Raji (cell line): ENCODE data around the gene C6orf52.

Experiments used
- POLR2A ChIP-seq: IDR thresholded peaks from 2 replicates; pipeline ENCODE4 v1.6.1; 2011; ENCODE audit warnings: low read depth, low read length, control low read depth; ENCODE audit not compliant: insufficient read depth

C6orf52 gene

DNA sequence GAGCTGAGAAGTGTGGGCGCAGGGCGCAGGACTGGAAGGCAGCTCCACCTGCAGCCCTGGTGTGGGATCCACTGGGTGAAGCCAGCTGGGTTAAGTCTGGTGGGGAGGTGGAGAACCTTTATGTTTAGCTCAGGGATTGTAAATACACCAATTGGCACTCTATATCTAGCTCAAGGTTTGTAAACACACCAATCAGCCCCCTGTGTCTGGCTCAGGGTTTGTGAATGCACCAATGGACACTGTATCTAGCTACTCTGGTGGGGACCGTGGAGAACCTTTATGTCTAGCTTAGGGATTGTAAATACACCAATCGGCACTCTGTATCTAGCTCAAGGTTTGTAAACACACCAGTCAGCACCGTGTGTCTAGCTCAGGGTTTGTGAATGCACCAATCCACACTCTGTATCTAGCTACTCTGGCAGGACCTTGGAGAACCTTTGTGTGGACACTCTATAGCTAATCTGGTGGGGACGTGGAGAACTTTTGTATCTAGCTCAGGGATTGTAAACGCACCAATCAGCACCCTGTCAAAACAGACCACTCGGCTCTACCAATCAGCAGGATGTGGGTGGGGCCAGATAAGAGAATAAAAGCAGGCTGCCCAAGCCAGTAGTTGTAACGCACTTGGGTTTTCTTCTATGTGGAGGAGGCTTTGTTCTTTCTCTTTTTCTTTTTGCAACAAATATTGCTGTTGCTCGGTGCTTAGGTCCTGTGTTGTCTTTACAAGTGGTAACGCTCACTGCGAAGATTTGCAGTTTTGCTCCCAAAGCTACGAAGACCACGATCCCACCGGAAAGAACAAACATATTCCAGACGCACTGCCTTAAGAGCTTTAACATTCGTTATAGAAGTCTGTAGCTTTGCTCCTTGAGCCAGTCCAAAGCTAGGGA, 26.8 kb upstream of the C6orf52 start:
- 0 out of 2 replicates have a peak, but pooled peaks have one; percentile 28 for TF ChIP-seq POLR2A

DNA sequence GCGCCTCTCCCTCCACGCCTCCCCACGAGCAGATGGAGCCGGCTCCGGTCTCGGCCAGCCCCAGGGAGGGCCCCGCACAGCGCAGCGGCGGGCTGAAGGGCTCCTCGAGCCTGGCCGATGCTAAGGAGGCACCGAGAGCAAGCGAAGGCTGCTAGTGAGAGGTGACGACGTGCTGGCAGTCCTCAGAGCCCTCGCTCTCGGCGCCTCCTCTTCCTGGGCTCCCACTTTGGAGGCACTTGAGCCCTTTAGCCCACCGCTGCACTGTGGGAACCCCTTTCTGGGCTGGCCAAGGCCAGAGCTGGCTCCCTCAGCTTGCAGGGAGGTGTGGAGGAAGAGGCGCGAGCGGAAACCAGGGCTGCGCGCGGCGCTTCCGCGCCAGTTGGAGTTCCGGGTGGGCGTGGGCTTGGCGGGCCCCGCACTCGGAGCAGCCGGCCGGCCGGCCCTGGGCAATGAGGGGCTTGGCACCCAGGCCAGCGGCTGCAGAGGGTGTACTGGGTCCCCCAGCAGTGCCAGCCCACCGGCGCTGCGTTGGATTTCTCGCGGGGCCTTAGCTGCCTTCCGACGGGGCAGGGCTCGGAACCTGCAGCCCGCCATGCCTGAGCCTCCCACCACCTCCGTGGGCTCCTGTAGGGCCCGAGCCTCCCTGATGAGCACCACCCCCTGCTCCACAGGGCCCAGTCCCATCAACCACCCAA, 26.0 kb upstream of the C6orf52 start:
- TF ChIP-seq POLR2A: no peak

DNA sequence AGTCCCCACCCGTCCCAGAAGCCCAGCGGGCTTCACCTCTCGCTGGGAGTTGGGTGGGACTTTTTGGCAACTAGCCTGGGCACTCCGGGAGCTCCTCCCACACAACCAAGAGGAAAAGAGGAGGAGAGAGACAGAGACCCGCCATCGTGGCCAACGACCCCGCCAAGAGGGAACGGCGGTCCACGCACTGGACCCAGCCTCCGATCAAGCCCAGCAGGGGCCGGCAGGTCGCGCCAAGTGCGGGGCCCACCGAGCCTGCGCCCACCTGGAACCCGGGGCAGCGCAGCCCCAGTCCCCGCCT, 25.5 kb upstream of the C6orf52 start:
- TF ChIP-seq POLR2A: no peak

DNA sequence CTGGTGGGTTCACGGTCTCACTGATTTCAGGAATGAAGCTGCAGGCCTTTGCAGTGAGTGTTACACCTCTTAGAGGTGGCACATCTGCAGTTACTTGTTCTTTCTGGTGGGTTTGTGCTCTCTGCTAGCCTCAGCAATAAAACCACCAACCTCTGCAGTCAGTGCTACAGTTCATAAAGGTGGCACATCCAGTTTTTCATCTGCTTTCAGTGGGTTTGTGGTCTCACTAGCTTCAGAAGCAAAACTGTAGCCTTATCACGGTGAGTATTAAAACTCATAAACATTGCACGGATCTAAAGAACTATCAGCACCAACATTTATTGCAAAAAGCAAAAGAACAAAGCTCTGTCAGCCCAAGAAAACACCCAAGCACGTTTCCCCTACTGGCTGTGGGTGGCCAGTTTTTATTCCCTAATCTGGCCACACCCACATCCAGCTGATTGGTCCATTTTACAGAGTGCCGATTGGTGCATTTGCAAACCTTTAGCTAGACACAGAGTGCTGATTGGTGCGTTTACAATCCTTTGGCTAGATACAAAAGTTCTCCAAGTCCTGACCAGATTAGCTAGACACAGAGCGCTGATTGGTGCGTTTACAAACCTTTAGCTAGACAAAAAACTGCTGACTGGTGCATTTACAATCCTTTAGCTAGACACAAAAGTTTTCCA, 25.0 kb upstream of the C6orf52 start:
- no peak for TF ChIP-seq POLR2A

DNA sequence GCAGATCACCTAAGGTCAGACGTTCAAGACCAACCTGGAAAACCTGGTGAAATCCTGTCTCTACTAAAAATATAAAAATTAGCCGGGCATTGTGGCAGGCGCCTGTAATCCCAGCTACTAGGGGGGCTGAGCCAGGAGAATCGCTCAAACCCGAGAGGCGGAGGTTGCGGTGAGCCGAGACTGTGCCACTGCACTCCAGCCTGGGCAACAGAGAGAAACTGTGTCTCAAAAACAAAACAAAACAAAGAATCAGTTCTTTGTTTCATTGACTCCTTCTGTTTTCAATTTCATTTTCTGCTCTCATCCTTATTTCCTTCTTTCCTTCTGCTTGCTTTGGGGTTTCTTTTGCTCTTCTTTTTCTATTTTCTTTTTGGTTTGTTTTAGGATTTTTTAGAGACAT, 19.5 kb upstream of the C6orf52 start:
- TF ChIP-seq POLR2A: no peak

DNA sequence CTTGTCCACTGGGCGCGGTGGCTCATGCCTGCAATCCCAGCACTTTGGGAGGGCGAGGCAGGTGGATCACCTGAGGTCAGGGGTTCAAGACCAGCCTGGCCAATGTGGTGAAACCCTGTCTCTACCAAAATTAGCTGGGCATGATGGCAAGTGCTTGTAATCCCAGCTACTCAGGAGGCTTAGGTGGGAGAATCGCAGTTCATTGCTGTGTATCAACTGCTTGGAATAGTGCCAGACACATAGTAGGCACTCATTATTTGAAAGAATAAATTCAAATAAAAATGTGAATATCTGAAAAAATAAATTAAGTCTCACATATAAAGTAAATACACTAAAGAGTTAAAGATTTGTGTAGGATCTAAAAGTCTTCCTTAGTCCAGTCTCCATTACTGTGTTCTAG, 2.2 kb upstream of the C6orf52 start:
- TF ChIP-seq POLR2A: no peak

DNA sequence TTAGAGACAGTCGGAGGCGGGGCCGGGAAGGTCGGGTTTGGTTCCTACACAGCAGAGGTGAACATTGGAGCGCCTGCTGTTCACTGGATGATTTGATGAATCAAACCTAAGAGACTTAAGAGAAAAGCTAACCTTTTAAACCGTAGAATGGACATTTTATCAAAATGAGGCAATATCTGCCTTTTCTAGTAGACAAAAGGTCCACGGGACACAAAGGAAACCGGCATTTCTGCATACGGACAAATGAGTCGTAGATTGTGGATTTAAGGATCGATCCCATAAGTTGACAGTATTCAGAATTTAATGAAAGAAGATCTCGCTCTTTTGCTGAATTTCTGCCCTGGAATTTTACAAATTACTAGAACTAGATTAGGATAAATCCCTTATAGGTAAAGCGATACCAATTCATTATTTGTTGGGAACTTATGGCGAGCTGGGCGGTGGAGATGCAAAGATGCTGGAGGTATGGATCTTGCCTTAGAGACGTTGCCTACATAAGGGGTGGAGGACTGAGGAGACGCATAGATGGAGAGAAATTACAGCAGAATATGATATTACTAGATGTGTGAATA, 756 bp upstream of the C6orf52 start:
- no peak for TF ChIP-seq POLR2A

DNA sequence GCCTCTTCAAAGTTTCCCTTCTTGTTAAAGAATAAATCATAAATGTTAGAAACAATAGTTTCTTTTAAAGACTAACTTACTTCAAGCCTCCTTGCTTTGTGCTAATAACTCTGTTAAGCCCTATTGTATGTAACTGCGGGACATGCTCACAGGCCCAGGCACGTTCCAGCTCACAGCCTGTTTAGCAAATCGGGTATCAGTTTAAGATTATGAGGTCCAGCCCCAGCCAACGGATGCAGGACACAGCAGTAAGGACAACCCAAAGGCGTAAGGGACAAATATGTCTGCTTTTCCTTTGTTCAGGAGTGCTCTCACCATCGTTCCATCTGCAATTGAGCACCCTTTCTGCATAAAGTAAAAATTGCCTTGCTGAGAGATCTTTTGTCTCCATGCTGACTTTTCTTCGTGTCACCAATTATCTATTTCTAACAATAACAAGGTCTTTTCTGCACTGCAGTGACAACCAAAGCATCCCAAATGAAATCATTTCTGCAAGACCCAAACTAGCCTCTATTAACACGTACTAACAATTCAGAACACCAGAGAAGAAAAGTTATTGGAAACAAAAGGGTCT, 1.4 kb downstream of the C6orf52 start:
- TF ChIP-seq POLR2A: no peak

DNA sequence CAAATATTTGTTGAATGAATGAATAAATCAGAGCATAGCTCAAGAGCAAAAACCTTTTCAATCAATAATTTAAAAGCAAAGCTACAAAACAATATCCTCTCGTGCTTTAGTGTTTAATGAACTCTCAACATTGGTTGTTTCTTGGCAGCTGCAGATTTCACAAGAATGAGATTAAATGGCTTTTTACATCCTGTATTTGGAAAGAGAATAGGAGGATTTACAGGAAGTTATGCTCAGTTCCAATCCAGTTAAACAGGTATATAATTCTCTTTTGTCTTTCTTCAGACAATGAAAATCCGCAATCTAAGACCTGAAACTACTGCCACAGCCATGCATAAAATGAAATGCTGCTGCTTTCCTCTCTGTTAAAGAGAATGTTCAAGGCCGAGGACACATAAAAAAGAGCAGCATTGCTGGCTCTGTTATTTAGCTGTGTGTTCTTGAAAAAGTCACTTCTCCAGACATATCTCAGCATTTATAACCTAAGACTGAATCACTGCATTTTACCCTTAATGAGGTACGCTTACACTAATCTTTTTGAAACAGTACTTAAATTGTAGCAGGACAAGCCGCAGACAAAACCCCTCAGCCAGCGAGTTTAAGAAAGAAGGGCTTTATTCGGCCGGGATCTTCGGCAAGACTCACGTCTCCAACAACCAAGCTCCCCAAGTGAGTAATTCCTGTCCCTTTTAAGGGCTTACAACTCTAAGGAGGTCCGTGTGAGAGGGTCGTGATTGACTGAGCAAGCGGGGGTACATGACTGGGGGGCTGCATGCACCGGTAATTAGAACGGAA, 3.6 kb downstream of the C6orf52 start:
- TF ChIP-seq POLR2A: no peak

DNA sequence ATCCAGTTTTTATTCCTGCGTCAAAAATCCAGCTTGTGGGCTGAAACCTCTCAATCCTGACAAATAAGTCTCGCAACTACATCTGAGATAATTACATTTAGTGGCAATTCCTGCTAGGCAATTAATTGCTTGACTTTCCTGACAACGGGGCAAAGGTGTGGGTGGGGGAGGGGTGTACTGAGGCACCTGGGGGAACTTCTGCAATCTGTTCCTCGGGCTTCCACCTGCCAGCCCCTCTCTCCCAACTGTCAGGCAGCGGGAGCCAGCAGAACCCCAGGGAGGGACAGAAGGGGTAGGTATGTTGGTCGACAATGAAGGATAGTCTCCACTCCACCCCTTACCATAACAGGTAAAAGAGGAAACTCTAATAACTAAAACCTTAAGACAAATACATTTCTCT, 6.8 kb downstream of the C6orf52 start:
- no peak for TF ChIP-seq POLR2A

DNA sequence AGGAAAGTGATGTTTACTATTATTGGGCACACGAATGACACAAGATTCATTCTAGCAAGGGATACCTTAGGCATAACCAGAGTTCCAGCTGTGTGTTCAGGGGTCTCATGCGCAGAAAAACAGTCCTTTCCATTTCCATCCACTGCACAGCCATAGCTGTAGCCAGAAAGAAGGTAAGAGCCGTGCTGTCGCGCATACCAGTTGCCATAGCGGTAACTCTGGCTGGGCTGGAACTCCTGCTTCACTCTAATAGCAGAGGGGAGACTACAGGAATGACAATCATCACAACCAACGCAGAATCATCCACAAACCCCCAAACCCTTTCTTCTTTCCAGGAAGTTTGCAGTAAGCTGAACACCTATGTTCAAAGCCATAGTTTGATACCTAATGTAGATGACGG, 7.5 kb downstream of the C6orf52 start:
- no peak for TF ChIP-seq POLR2A

DNA sequence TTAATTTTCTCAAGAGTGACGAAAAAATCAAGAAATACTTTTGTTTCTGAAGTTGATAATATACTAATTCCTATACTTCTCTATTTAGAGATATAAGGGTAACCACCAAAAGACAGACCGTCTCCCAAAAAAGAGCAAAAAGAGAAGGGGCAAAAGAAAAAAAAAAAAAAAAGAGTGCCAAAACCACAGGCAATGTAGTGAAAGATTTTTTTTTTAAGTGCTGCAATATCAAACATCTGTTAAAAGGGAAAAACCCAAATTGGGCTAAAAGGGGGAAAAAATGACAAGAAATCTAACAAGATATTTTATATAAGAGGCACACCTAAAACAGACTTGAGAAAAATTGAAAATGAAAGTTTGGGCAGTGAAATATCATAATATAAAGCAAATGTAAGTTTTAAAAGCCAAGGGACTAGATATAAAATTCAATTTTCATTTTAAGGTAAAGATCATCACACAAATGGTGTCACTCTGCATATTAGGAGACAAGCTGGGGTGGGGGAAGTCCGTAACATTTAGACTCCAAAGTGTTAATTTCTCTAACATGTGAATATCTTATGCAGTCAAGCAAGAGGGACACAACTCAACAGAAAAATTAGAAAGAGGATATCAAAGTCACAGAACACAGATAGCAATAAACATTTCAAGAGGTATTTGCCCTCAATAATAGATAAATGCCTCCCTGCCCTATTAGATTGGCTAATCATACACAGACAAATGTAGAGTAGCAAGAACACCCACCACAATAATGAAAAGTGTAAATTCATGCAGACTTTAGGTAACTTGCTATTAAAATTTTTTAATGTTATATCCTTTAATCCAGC, 9.1 kb downstream of the C6orf52 start:
- TF ChIP-seq POLR2A: no peak

DNA sequence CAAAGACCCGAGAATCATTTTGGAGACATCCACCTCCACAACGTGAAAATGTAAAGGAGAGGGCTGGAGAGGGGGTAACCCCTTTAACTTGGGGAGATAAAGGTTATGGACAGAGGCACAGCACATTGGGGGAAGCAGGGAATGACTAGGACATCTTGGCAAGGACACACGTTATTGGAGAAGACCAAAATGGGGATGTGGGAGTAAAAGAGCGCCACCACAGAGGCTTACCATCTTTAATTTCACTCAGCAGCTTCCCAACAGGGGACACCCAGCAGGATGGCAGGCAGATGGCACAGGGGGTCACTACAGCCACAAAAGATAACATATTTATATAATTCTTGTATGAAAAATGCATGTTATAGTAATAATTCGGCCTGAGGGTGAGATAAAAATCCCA, 9.8 kb downstream of the C6orf52 start:
- TF ChIP-seq POLR2A: no peak
